ENCODE results near the gene PLSCR3. TPM values are rescaled to one million over a fixed set of nuclear protein-coding genes. Genes with fewer than 3 reads are reported as not detected.
A peak's percentile ranks its signal among the peaks of the same experiment; 100 is the strongest.
"Not testable (repeated sequence)": the region's sequence is repeated elsewhere in the genome, so short reads cannot be mapped to it uniquely, and the experiment has no call there.

The PLSCR3 gene
- total RNA-seq, 1 experiment from 2014 or later, result 42.7 TPM

DNA sequence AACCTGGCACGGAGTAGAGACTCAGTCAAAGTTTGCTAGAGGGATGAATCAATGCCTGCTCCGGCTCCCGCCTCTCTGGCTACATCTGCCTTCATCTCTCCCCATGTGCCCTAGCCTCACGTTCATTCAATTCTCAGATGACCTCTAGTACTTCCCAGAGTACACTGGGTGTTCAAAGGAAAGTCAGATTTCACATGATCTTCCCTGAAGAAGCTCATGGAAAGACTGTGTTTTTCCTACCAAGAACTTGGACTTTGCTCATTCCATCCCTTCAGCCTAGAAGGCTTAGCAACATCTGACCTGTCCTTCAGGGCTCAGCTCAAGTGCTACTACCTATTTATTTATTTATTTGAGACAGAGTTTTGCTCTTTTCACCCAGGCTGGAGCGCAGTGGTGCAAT lies 24.5 kb downstream of the PLSCR3 start (continued):
- TF ChIP-seq, protein P1, sequence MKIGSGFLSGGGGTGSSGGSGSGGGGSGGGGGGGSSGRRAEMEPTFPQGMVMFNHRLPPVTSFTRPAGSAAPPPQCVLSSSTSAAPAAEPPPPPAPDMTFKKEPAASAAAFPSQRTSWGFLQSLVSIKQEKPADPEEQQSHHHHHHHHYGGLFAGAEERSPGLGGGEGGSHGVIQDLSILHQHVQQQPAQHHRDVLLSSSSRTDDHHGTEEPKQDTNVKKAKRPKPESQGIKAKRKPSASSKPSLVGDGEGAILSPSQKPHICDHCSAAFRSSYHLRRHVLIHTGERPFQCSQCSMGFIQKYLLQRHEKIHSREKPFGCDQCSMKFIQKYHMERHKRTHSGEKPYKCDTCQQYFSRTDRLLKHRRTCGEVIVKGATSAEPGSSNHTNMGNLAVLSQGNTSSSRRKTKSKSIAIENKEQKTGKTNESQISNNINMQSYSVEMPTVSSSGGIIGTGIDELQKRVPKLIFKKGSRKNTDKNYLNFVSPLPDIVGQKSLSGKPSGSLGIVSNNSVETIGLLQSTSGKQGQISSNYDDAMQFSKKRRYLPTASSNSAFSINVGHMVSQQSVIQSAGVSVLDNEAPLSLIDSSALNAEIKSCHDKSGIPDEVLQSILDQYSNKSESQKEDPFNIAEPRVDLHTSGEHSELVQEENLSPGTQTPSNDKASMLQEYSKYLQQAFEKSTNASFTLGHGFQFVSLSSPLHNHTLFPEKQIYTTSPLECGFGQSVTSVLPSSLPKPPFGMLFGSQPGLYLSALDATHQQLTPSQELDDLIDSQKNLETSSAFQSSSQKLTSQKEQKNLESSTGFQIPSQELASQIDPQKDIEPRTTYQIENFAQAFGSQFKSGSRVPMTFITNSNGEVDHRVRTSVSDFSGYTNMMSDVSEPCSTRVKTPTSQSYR (CRISPR knock-in tag; IDR thresholded peaks at IDR 0.05), result no peak
- TF ChIP-seq, protein P2, sequence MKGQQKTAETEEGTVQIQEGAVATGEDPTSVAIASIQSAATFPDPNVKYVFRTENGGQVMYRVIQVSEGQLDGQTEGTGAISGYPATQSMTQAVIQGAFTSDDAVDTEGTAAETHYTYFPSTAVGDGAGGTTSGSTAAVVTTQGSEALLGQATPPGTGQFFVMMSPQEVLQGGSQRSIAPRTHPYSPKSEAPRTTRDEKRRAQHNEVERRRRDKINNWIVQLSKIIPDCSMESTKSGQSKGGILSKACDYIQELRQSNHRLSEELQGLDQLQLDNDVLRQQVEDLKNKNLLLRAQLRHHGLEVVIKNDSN (CRISPR knock-in tag; IDR thresholded peaks at IDR 0.05), result no peak
- TF ChIP-seq, protein P3, sequence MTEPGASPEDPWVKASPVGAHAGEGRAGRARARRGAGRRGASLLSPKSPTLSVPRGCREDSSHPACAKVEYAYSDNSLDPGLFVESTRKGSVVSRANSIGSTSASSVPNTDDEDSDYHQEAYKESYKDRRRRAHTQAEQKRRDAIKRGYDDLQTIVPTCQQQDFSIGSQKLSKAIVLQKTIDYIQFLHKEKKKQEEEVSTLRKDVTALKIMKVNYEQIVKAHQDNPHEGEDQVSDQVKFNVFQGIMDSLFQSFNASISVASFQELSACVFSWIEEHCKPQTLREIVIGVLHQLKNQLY (CRISPR knock-in tag; IDR thresholded peaks at IDR 0.05), result no peak
- TF ChIP-seq CBFB (CRISPR knock-in tag; IDR thresholded peaks at IDR 0.05; ENCODE audit: low read depth), result no peak

DNA sequence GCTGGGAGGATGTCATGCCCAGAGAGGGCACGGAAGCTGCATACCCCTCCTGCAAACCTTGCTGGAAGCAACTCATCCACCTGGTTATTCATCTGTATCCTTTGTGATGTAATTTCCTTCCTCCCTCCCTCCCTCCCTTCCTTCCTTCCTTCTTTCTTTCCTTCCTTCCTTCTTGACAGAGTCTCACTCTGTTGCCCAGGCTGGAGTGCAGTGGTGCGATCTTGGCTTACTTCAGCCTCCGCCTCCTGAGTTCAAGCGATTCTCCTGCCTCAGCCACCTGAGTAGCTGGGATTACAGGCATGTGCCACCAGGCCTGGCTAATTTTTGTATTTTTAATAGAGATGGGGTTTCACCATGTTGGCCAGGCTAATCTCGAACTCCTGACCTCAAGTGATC lies 25.7 kb downstream of the PLSCR3 start:
- ChIA-PET CTCF (interaction anchor here (0.7 to 2.3 kb wide), 15 partner anchors 12 to 192 kb away, joined by 3 to 22 read pairs (median 4); partner anchors contain the start of genes PLSCR3 and TNK1), POLR2A (interaction anchor here (0.9 to 1.4 kb wide), 2 partner anchors 12 to 14 kb away, joined by 3 to 4 read pairs; partner anchors contain the start of genes TMEM95 and TNK1)
- not testable (repeated sequence) for H3K9me3 Mint-ChIP-seq; H3K27me3 Mint-ChIP-seq (ENCODE audit: low read depth); DNase-seq (ENCODE audit: low spot score); H3K36me3 Mint-ChIP-seq; H3K4me3 Mint-ChIP-seq
- TF ChIP-seq ZNF121 (CRISPR knock-in tag; IDR thresholded peaks at IDR 0.05) (peak; percentile 90), ETV6 (CRISPR knock-in tag; IDR thresholded peaks at IDR 0.05) (peak; percentile 76; the same call in 1 of the 2 replicates)
- H3K4me1 Mint-ChIP-seq, result peaks cover 29% of the 10 kb centered on the region
- peak overlapping the region; percentile 89; the same call in 1 of the 2 replicates for H3K27ac Mint-ChIP-seq
- ATAC-seq, result peak; percentile 43

DNA sequence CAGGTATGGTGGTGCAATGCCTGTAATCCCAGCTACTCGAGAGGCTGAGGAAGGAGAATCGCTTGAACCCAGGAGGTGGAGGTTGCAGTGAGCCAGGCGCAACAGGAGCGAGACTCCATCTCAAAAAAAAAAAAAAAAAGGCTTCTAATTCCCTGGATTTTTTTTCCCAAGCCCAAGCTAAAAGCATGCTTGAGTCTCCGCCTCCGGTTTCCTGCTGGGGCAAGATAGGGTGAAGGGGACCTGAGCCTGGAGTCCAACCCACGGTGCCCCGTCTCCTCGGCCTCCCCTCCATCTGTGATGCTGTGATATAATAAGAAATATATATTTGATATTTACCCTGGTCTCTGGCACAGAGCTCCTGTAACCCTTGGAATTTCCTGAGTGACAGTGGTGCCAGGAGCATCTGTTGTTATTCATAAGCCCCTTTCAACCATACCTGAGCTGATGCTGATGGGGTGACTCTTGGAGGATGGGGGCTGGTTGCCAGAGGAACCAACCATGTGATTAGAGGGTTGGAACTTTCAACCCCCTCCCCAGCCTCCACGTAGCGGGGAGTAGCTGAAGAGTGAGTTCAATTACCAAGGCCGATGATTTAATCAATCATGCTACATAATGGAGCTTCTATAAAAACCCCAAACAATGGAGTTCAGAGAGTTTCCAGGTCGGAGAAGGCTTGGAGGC lies 26.3 kb downstream of the PLSCR3 start:
- peak overlapping the region; percentile 89 for H3K27ac Mint-ChIP-seq
- H3K36me3 Mint-ChIP-seq, result no peaks in the 10 kb centered on the region
- peaks cover 29% of the 10 kb centered on the region for H3K4me1 Mint-ChIP-seq
- H3K27me3 Mint-ChIP-seq (ENCODE audit: low read depth), result peaks cover 4% of the 10 kb centered on the region
- H3K9me3 Mint-ChIP-seq, result no peaks in the 10 kb centered on the region
- peak; percentile 38 for ATAC-seq
- POLR2A ChIA-PET, result interaction anchor here (0.6 to 1.4 kb wide), 3 partner anchors 13 to 32 kb away, joined by 3 to 4 read pairs (median 3); partner anchors contain the start of genes TMEM95 and TNK1
- CTCF ChIA-PET, result interaction anchor here (0.6 to 2.3 kb wide), 15 partner anchors 12 to 193 kb away, joined by 3 to 22 read pairs (median 4); partner anchors contain the start of genes PLSCR3 and TNK1
- DNase-seq (ENCODE audit: low spot score), result no peak
- H3K4me3 Mint-ChIP-seq, result no peak overlapping the region
- TF ChIP-seq JUN (CRISPR knock-in tag; IDR thresholded peaks at IDR 0.05) (no peak), CREB1 (CRISPR knock-in tag; IDR thresholded peaks at IDR 0.05) (no peak), NFYB (CRISPR knock-in tag; conservative IDR thresholded peaks at IDR 0.05; ENCODE audit: low read depth) (no peak), IRF2 (CRISPR knock-in tag; IDR thresholded peaks at IDR 0.05; ENCODE audit: borderline replicate concordance, low read depth) (no peak), NFE2L1 (CRISPR knock-in tag; IDR thresholded peaks at IDR 0.05) (no peak)
- TF ChIP-seq, protein P4, sequence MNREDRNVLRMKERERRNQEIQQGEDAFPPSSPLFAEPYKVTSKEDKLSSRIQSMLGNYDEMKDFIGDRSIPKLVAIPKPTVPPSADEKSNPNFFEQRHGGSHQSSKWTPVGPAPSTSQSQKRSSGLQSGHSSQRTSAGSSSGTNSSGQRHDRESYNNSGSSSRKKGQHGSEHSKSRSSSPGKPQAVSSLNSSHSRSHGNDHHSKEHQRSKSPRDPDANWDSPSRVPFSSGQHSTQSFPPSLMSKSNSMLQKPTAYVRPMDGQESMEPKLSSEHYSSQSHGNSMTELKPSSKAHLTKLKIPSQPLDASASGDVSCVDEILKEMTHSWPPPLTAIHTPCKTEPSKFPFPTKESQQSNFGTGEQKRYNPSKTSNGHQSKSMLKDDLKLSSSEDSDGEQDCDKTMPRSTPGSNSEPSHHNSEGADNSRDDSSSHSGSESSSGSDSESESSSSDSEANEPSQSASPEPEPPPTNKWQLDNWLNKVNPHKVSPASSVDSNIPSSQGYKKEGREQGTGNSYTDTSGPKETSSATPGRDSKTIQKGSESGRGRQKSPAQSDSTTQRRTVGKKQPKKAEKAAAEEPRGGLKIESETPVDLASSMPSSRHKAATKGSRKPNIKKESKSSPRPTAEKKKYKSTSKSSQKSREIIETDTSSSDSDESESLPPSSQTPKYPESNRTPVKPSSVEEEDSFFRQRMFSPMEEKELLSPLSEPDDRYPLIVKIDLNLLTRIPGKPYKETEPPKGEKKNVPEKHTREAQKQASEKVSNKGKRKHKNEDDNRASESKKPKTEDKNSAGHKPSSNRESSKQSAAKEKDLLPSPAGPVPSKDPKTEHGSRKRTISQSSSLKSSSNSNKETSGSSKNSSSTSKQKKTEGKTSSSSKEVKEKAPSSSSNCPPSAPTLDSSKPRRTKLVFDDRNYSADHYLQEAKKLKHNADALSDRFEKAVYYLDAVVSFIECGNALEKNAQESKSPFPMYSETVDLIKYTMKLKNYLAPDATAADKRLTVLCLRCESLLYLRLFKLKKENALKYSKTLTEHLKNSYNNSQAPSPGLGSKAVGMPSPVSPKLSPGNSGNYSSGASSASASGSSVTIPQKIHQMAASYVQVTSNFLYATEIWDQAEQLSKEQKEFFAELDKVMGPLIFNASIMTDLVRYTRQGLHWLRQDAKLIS (CRISPR knock-in tag; IDR thresholded peaks at IDR 0.05; ENCODE audit: borderline replicate concordance), result no peak
- TF ChIP-seq, protein P1 (CRISPR knock-in tag; IDR thresholded peaks at IDR 0.05), result no peak
- TF ChIP-seq, protein P5, sequence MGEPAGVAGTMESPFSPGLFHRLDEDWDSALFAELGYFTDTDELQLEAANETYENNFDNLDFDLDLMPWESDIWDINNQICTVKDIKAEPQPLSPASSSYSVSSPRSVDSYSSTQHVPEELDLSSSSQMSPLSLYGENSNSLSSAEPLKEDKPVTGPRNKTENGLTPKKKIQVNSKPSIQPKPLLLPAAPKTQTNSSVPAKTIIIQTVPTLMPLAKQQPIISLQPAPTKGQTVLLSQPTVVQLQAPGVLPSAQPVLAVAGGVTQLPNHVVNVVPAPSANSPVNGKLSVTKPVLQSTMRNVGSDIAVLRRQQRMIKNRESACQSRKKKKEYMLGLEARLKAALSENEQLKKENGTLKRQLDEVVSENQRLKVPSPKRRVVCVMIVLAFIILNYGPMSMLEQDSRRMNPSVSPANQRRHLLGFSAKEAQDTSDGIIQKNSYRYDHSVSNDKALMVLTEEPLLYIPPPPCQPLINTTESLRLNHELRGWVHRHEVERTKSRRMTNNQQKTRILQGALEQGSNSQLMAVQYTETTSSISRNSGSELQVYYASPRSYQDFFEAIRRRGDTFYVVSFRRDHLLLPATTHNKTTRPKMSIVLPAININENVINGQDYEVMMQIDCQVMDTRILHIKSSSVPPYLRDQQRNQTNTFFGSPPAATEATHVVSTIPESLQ (CRISPR knock-in tag; IDR thresholded peaks at IDR 0.05), result no peak
- TF ChIP-seq, protein P3 (CRISPR knock-in tag; IDR thresholded peaks at IDR 0.05), result no peak
- TF ChIP-seq, protein P6, sequence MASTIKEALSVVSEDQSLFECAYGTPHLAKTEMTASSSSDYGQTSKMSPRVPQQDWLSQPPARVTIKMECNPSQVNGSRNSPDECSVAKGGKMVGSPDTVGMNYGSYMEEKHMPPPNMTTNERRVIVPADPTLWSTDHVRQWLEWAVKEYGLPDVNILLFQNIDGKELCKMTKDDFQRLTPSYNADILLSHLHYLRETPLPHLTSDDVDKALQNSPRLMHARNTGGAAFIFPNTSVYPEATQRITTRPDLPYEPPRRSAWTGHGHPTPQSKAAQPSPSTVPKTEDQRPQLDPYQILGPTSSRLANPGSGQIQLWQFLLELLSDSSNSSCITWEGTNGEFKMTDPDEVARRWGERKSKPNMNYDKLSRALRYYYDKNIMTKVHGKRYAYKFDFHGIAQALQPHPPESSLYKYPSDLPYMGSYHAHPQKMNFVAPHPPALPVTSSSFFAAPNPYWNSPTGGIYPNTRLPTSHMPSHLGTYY (CRISPR knock-in tag; IDR thresholded peaks at IDR 0.05), result no peak
- TF ChIP-seq, protein P2 (CRISPR knock-in tag; IDR thresholded peaks at IDR 0.05), result no peak

Measured in WTC11 (cell line).